ENCODE results near the gene ACTR1B.

The ACTR1B gene

GRCh38 chr2:97670471-97670870 lies 6.6 kb upstream of the ACTR1B start:
- no peaks in the 10 kb centered on the region for H3K9me3 Mint-ChIP-seq
- no peak for ATAC-seq

GRCh38 chr2:97669448-97669847 lies 5.6 kb upstream of the ACTR1B start, which contains the start of gene C2orf92:
Gene C2orf92 (plus strand): TSS chr2:97669713. CDS start chr2:97669789, 76 bp downstream.
- Mint-ChIP-seq H3K9me3 (no peaks in the 10 kb centered on the region), H3K4me3 (no peak within 1 kb of the TSS), H3K27ac (no peak within 1 kb of the TSS), H3K4me1 (peaks cover 34% of the 10 kb centered on the region), H3K27me3 (no peaks in the 10 kb centered on the region)
- no peak for ATAC-seq
- DNase-seq = no peak

More at GRCh38 chr2:97670471-97670870, 6.6 kb upstream of the ACTR1B start:
- Mint-ChIP-seq H3K27ac (no peak overlapping the region), H3K27me3 (no peaks in the 10 kb centered on the region), H3K4me3 (no peak overlapping the region), H3K4me1 (peaks cover 34% of the 10 kb centered on the region)
- no peak for DNase-seq

GRCh38 chr2:97664636-97664970 lies 759 bp upstream of the ACTR1B start:
- Mint-ChIP-seq H3K27me3 (no peaks in the 10 kb centered on the region), H3K27ac (peak overlapping the region; percentile 94 to 98), H3K9me3 (no peaks in the 10 kb centered on the region), H3K4me3 (peak overlapping the region; percentile 83 to 91), H3K4me1 (peaks cover 43% of the 10 kb centered on the region)
- DNase-seq (no peak), ATAC-seq (no peak)

- Mint-ChIP-seq H3K27me3 (no peaks in the 10 kb centered on the region), H3K4me3 (peak overlapping the region; percentile 90 to 93), H3K9me3 (no peaks in the 10 kb centered on the region), H3K4me1 (peaks cover 44% of the 10 kb centered on the region), H3K27ac (peak overlapping the region; percentile 97 to 99)
- ATAC-seq (peak; percentile 29), DNase-seq (no peak)
Measured at GRCh38 chr2:97663626-97663961, 250 bp downstream of the ACTR1B start.

GRCh38 chr2:97662895-97663625 lies 784 bp downstream of the ACTR1B start:
- no peaks in the 10 kb centered on the region for H3K9me3 Mint-ChIP-seq
- H3K27ac Mint-ChIP-seq = peak overlapping the region; percentile 97 to 99
- ATAC-seq (peak; percentile 83), DNase-seq (peak; percentile 80 to 91)
- H3K4me1 Mint-ChIP-seq = peaks cover 40% of the 10 kb centered on the region
- peak overlapping the region; percentile 90 to 93 for H3K4me3 Mint-ChIP-seq
- no peaks in the 10 kb centered on the region for H3K27me3 Mint-ChIP-seq

GRCh38 chr2:97662386-97662894 lies 1.4 kb downstream of the ACTR1B start:
- H3K27ac Mint-ChIP-seq = peak overlapping the region; percentile 97 to 99
- peak overlapping the region; percentile 90 to 93 for H3K4me3 Mint-ChIP-seq
- H3K9me3 Mint-ChIP-seq = no peaks in the 10 kb centered on the region
- peaks cover 39% of the 10 kb centered on the region for H3K4me1 Mint-ChIP-seq
- H3K27me3 Mint-ChIP-seq = no peaks in the 10 kb centered on the region
- ATAC-seq (no peak), DNase-seq (no peak)

GRCh38 chr2:97661927-97662326 lies 1.9 kb downstream of the ACTR1B start:
- DNase-seq (no peak), ATAC-seq (no peak)
- peaks cover 39% of the 10 kb centered on the region for H3K4me1 Mint-ChIP-seq
- peak overlapping the region; percentile 90 to 93 for H3K4me3 Mint-ChIP-seq
- H3K9me3 Mint-ChIP-seq = no peaks in the 10 kb centered on the region
- H3K27me3 Mint-ChIP-seq = no peaks in the 10 kb centered on the region
- peak overlapping the region in 1 of 2 donors; percentile 81 for H3K27ac Mint-ChIP-seq

- Mint-ChIP-seq H3K9me3 (no peaks in the 10 kb centered on the region), H3K27me3 (no peaks in the 10 kb centered on the region), H3K4me3 (peak overlapping the region; percentile 90 to 93), H3K4me1 (peaks cover 44% of the 10 kb centered on the region), H3K27ac (no peak overlapping the region)
- no peak for ATAC-seq
- no peak for DNase-seq
Measured at GRCh38 chr2:97660775-97661389, 3.0 kb downstream of the ACTR1B start.

- Mint-ChIP-seq H3K27ac (peak overlapping the region; percentile 72 to 79), H3K4me3 (no peak overlapping the region), H3K27me3 (no peaks in the 10 kb centered on the region), H3K4me1 (peaks cover 48% of the 10 kb centered on the region), H3K9me3 (no peaks in the 10 kb centered on the region)
- DNase-seq (no peak), ATAC-seq (no peak)
Measured at GRCh38 chr2:97660044-97660774, 3.6 kb downstream of the ACTR1B start.

GRCh38 chr2:97659256-97660043 lies 4.4 kb downstream of the ACTR1B start:
- H3K27me3 Mint-ChIP-seq = no peaks in the 10 kb centered on the region
- H3K4me1 Mint-ChIP-seq = peaks cover 49% of the 10 kb centered on the region
- peak overlapping the region; percentile 72 to 79 for H3K27ac Mint-ChIP-seq
- no peak overlapping the region for H3K4me3 Mint-ChIP-seq
- DNase-seq (no peak), ATAC-seq (no peak)
- no peaks in the 10 kb centered on the region for H3K9me3 Mint-ChIP-seq

- DNase-seq (no peak), ATAC-seq (no peak)
- no peaks in the 10 kb centered on the region for H3K27me3 Mint-ChIP-seq
- peaks cover 52% of the 10 kb centered on the region for H3K4me1 Mint-ChIP-seq
- H3K4me3 Mint-ChIP-seq = no peak overlapping the region
- no peak overlapping the region for H3K27ac Mint-ChIP-seq
- H3K9me3 Mint-ChIP-seq = no peaks in the 10 kb centered on the region
Measured at GRCh38 chr2:97658691-97659157, 5.1 kb downstream of the ACTR1B start.

GRCh38 chr2:97657986-97658690 lies 5.7 kb downstream of the ACTR1B start:
- Mint-ChIP-seq H3K27ac (peak overlapping the region in 1 of 2 donors; percentile 72), H3K27me3 (no peaks in the 10 kb centered on the region), H3K4me3 (no peak overlapping the region), H3K4me1 (peaks cover 52% of the 10 kb centered on the region), H3K9me3 (no peaks in the 10 kb centered on the region)
- ATAC-seq (no peak), DNase-seq (no peak)

- DNase-seq (no peak), ATAC-seq (no peak)
- peaks cover 43% of the 10 kb centered on the region for H3K4me1 Mint-ChIP-seq
- H3K27ac Mint-ChIP-seq = no peak overlapping the region
- no peaks in the 10 kb centered on the region for H3K9me3 Mint-ChIP-seq
- H3K4me3 Mint-ChIP-seq = no peak overlapping the region
- H3K27me3 Mint-ChIP-seq = no peaks in the 10 kb centered on the region
Measured at GRCh38 chr2:97656905-97657587, 6.8 kb downstream of the ACTR1B start.

GRCh38 chr2:97656129-97656755 lies 7.6 kb downstream of the ACTR1B start:
- ATAC-seq = no peak
- Mint-ChIP-seq H3K27ac (no peak overlapping the region), H3K4me1 (peaks cover 35% of the 10 kb centered on the region)

More at GRCh38 chr2:97656129-97656755, 7.6 kb downstream of the ACTR1B start:
- Mint-ChIP-seq H3K9me3 (no peaks in the 10 kb centered on the region), H3K27me3 (no peaks in the 10 kb centered on the region), H3K4me3 (no peak overlapping the region)
- no peak for DNase-seq

All from stimulated activated naive CD8-positive, alpha-beta T cell treated with anti-CD3 and anti-CD28 coated beads, Interleukin-15, amount 100 ng/mL, for 72 hours (primary cell).